Cardiac fibroblast (primary cell): Measurements from ENCODE around the gene ALK.

Experiments used
- DNase-seq, 2 donors: peaks; one replicate each; pipeline versions ENCODE4 v3.0.0 to v3.0.0-alpha.2; 2010; ENCODE audit warnings: low read depth in 2 of 2
- H3K4me3 ChIP-seq, 2 donors: replicated peaks in 1 of 2; 1 replicate in 1 of 2; 2 replicates in 1 of 2; pipeline ENCODE4 v1.5.1; 2011; ENCODE audit warnings: low read depth in 2 of 2, low read length in 2 of 2, mild to moderate bottlenecking in 2 of 2, moderate library complexity in 1 of 2
- TF ChIP-seq, protein P1 (sequence below): IDR thresholded peaks from one replicate; pipeline ENCODE4 v1.5.1; 2011; ENCODE audit warnings: low read depth, mild to moderate bottlenecking, low read length, inconsistent platforms

ALK gene

DNA sequence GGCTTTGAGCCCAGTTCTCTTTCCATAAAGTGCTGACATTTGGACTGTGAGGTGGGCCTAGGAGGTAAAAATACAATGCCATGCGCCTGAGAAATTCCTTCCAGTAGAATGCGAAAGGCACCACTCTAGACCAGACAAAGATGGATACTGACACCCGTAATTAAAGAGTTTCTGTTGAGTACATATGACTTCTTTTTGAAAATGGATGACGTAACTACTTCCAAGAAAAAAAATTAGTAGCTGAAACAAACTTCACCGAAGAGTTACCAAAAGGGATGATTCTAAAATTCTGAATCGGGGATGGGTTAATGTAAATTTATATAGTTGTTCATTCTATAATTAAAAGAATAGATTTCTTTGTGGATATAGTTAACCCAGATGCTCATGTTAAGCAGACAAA, 146.8 kb downstream of the ALK start:
- H3K4me3 ChIP-seq: no peak overlapping the region
- no peak for DNase-seq
- TF ChIP-seq, protein P1, sequence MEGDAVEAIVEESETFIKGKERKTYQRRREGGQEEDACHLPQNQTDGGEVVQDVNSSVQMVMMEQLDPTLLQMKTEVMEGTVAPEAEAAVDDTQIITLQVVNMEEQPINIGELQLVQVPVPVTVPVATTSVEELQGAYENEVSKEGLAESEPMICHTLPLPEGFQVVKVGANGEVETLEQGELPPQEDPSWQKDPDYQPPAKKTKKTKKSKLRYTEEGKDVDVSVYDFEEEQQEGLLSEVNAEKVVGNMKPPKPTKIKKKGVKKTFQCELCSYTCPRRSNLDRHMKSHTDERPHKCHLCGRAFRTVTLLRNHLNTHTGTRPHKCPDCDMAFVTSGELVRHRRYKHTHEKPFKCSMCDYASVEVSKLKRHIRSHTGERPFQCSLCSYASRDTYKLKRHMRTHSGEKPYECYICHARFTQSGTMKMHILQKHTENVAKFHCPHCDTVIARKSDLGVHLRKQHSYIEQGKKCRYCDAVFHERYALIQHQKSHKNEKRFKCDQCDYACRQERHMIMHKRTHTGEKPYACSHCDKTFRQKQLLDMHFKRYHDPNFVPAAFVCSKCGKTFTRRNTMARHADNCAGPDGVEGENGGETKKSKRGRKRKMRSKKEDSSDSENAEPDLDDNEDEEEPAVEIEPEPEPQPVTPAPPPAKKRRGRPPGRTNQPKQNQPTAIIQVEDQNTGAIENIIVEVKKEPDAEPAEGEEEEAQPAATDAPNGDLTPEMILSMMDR: no peak

DNA sequence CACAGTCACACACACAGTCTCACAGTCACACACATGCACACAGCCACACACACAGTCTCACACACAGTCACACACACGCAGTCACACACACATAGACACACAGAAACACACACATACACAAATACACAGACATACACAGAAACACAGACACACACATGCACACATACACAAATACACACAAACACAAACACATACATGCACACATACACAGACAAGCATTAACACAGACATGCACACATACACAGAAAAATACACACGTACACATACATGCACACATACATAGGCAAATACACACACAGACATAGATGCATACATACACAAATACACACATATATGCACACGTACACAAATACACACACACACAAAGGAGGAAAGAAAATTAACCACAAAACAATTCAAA, 150.5 kb downstream of the ALK start:
- TF ChIP-seq, protein P1: no peak
- DNase-seq: no peak
- no peak overlapping the region for H3K4me3 ChIP-seq

DNA sequence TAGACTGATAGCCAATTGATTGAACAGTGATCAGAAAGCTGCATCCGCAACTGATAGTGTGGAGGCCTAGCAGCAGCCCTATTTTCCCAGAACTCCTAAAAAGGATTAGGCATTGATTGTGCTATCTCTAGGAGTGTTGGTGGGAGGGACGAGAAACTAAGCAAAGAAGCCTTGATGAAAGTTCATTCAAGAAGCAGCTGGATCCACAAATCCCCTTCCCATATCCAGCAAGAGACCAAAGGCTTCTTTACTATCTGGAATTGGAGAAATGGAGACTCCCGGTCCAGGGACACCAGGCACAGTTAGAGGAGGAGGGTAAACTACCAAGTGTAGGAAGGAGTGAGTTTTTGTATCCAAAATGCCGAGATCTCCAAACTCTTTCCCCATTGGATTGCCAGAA, 151.5 kb downstream of the ALK start:
- H3K4me3 ChIP-seq: no peak overlapping the region
- no peak for DNase-seq
- TF ChIP-seq, protein P1: no peak

DNA sequence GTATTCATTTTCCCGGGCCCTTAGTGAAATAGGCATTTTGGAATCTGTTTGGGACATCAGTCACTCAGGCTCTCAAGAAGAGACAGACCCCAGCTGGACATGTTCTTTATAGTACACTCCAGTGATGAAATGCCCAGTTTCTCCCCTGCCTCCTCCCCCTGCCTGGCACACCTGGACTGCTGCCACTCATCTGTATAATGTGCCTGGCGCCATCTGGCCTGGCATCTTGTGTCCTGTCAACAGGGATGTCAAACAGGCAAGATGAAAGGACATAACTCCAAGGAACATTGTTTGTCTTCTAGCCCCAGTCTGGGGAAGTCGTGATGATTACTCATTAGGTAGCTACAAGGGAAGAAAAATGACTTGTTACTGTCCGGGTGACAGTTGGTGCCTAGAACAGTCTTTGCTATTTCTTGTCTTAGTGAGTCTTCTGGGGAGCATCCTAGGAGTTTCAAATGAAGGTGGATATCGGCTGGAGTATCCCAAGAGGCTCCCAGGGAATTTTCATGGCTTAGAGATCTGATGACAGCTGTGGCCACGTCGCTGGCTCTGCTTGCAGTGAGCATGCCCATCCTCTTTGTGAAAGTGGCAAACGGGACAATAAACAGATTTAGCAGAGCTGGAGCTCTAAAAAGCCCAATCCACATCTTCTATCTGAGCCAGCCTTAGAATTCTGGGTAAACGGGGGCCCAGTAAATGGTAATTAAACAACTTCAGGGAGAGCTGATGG, 153.6 kb downstream of the ALK start:
- TF ChIP-seq, protein P1: no peak
- DNase-seq: no peak
- H3K4me3 ChIP-seq: no peak overlapping the region

DNA sequence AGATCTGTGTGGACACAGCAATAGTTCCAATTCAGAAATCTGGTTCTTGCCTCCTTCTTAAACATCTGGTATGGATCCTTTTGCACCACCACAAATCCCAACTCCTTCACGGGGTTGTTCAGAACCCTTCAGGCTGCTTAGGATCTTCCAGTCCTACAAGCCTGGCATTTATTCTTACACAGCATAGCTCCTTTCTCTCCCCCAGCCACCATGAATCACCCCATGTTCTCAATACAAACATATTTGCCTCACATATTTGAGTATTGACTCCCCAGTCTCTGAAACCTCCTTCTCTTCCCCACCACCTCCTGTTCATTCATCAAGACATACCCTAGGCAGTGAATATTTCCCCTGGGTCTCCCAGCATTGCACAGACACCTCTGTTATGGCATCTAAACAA, 155.2 kb downstream of the ALK start:
- H3K4me3 ChIP-seq: no peak overlapping the region
- TF ChIP-seq, protein P1: no peak
- DNase-seq: peak in 1 of 2 donors; percentile 67

DNA sequence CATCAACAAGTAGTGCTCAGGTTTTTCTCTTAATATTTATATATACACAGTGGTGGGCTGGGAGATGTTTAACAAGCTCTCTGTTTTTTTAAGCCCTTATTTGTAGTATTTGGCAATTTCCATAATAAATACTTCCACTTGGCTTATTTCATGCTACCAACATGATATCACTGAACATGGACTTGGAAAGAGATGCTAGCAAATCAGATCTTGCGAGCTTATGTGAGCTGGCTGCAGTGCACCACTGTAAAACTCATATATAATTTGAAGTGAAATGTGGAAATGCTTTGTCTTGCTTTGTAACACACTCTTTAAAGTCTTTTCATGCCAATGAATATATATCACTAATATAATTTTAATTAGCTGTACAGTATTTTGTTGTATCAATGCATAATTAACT, 155.7 kb downstream of the ALK start:
- no peak for DNase-seq
- H3K4me3 ChIP-seq: no peak overlapping the region
- TF ChIP-seq, protein P1: no peak

DNA sequence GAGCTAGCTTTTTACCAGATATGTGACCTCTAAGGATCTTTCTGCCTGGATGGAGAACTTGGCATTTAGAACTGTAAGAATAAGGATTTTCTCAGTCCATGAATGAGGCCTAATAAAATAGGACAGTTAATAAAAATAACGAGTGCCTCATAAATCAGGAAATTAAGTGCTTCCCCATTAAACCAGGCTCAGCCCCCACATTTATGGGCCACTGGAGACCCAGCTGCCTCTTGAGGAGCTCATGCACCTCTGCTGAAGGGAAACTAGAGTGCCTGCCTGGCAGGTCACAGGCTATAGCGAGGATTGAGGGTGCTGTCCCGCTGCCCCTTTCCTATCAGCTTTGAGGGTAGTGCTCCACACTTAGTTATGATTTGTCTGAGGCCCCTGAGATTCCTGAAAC, 158.0 kb downstream of the ALK start:
- H3K4me3 ChIP-seq: no peak overlapping the region
- TF ChIP-seq, protein P1: no peak
- DNase-seq: no peak
